Embryonic facial prominence (tissue), 1 donor: ENCODE measurements around the gene UQCRH.

Experiments used
- DNase-seq: peaks from one replicate; pipeline ENCODE4 v3.0.0-alpha.2; 2016; ENCODE audit errors: extremely low spot score

UQCRH gene

DNA sequence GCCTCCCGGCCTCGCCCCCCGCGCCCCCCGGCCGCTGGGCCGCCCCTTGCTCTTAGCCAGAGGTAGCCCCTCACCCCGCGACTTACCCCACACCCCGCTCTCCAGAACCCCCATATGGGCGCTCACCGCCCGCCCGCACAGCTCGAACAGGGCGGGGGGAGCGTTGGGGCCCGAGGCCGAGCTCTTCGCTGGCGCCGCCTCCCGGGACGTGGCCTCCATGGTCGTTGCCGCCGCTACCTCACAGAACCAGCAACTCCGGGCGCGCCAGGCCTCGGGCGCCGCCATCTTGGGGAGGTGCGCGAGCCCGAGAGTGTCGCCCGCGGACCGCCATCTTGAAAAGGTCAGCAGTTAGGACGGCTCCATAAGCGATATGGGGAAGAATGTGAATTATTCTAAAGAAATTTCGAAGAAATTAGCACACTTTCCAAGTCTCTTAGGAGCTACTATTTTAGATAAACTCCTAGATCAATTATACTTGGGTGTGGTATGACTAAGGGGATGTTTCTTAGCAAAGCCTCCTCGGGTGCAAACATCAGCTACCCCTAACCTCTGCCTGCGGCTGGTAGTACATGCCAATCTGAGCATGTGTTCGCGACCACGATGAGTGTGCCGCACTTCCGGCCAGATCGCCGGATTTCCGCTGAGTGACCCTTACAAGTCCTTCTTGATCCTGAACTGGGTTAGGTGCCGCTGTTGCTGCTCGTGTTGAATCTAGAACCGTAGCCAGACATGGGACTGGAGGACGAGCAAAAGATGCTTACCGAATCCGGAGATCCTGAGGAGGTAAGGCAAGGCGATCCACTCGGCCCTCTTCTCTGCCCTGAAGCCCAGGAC, at the start of gene UQCRH, which contains the start of gene LRRC41:
TSS of gene UQCRH (plus strand) at position 661 of the 834 bp plus-strand sequence. CDS start at position 730, 69 bp downstream.
TSS of gene LRRC41 (minus strand) at position 579 of the 834 bp plus-strand sequence. CDS start at position 285, 294 bp downstream.
- DNase-seq: peak; percentile 91

DNA sequence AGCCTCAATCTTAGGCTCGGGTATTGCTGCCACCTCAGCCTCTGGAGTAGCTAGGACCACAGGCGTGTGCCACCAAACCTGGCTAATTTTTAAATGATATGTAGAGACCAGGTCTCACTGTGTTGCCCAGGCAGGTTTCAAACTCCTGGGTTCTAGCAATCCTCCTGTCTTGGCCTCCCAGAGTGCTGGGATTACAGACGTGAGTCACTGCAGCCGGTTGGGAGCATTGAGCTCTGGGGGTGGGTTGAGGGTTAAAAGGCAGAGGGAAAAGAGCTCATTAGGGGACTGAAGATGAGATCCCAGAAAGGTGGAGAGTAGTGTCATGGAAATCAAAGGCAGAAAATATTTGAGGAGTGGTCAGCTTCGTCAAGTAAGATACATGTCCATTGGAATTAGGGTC, 48.8 kb upstream of the UQCRH start:
- no peak for DNase-seq

DNA sequence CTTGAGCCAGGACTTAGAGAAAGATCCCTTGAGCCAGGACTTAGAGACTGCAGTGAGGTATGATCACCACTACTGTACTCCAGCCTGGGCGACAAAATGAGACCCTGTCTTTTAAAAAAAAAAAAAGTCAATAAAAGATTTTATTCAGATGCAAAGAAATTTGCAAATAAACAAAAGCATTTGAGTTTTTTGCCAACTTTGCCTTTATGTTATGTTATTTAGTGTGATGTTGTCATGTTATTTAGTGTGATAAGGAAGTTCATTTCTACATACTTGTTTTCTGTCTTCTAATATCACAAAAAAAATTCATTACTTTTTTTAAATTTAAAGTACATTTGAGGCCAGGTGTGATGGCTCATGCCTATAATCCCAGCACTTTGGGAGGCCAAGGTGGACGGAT, 47.0 kb upstream of the UQCRH start:
- DNase-seq: no peak

DNA sequence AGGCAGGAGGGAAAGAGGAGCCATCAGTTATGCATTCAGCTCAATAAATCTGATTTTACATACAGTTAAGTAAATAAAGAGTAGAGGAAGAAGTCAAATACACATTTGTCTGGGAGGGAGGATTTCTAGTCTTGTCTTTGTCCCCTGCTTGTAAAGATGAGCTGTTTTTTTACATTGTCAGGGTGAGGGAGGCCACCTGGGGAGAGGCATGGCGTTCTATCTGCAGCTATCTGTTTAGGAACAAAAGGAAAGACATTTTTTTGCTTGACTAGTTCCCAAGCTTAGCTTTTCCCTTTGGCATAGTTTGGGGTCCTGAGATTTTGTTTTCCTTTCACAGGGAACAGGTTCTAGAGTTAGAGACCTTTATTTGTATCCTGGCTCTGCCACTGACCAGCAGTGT, 41.0 kb upstream of the UQCRH start:
- DNase-seq: no peak

DNA sequence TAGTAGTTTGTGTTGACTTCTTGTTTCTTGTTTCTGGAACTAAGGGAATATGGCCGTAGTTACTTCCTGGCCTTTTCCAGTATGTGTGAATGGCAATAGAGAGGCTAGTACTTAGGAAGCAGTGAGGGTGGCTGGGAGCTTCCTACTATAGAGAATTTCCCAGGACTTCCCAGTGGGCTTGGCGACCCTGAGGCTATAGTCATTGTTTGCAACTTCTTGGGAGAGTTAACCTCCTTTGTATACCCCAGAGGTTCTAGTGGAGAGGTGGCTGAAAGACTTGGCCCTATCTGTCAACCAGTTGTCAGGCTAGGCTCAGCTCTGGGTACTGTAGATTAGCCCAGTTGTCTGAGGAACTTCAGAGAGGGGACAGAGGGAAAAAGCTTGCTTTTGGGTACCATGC, 40.4 kb upstream of the UQCRH start:
- no peak for DNase-seq

DNA sequence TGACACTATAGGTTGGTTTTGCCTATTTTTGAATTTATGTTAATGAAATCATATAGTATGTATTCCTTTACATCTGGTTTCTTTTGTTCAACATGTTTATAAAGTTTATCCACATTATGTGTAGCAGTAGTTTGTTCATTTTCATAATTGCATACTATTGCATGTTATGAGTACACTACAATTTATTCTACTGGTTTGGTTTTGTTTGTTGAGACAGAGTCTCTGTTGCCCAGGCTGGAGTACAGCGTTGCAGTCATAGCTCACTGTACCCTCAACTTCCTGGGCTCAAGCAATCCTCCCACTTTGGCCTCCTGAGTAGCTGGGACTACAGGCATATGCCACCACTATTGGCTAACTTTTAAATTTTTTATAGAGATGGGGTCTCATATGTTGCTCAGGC, 34.9 kb upstream of the UQCRH start:
- DNase-seq: no peak

DNA sequence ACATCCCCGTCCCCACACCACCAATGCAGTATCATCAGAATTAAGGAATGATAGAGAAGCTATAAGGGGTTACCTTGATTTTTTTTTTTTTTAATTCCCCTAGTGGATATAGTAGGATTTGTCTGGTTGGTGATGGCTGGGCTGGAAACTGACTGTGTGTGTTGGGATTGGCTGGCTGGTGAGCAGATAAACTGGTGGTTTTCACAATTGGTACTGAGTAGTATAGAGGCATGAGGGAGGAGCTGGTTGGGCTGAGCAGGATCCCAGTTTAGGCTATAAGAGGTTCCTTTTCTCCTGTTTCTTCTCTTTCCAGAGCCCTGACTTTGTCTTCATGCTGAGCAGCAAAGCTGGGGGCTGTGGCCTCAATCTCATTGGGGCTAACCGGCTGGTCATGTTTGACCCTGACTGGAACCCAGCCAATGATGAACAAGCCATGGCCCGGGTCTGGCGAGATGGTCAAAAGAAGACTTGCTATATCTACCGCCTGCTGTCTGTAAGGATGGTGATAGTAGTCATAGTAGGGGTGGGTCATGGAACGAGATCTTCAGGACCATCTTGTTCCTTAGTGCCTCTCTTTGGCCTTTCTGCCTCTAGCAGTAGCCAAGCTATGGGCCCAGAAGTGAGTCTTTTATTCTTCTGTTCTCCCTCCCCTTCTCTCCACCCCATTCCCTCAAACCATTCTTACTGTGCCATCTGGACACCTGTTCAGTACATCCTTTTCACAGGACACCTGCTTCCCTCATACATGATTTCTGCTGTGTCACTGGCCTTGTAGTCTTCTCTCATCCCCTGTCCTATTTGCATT, 29.1 kb upstream of the UQCRH start:
- DNase-seq: no peak

DNA sequence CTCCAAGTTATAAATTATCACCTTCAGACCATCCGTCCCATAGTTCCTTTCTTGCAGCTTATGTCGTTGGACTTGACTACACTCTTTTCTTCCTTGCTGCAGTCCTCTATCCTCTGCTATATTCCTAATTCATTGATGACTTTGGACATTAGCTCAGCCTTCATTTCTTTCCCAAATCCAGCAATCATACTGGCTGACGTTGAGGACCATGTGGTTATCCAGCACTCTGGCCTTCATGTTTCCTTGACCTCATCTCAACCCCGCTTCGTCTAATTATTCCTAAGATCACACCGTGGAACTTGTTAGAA, 28.5 kb upstream of the UQCRH start:
- DNase-seq: no peak

DNA sequence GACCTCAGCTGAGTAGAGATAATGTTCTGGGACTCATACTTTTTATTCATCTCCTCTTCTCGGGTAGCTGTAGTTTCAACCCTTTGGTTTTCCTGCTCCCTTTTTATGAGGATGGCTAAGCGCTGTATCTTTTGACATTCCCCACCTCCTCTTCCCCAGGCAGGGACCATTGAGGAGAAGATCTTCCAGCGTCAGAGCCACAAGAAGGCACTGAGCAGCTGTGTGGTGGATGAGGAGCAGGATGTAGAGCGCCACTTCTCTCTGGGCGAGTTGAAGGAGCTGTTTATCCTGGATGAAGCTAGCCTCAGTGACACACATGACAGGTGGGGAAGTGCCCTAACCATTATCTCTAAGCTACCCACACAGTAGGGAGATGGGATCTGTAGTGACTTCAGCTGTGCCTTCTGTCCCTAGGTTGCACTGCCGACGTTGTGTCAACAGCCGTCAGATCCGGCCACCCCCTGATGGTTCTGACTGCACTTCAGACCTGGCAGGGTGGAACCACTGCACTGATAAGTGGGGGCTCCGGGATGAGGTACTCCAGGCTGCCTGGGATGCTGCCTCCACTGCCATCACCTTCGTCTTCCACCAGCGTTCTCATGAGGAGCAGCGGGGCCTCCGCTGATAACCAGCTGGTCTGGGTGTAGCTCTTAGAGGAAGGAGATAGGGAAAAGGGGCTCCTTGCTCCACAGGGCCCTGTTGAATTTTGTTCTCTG, 25.7 kb upstream of the UQCRH start:
- no peak for DNase-seq

DNA sequence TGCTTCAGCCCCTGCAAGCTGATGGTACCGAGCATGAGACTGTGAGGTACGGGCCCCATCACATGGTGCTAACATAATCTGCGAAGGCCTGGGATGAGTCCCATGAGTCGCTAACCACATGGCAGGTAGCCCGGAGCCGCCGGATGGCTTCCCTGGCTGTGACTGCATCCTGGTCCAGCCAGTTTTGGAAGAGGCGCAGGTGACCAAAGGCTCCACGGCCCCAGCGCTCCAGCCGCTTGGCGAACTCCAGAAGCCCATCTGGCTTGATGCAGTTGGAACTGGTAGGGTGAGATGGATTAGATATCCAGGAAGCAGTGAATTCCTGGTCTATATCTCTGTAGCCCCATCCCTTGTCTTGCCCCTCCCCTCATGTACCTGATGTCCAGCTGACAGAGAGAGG, 24.7 kb upstream of the UQCRH start:
- DNase-seq: no peak

DNA sequence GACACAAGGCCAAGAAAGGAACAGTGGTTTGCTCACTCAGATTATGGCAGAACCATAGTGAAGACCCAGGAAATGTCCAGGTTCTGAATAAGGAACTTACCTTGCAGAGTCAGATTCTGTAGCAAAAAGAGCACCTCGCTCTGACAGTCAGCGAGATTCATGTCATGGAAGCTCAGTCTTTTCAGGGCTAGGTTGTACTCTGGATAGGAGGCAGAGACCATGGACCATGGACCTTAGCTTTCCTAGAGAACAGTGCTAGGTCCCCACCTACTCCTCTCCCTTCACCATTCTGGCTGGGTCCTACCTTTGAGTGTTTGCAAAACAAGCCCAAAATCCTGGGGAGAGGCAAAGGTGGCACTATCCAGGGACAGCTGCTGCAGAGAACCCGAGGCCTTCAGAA, 23.4 kb upstream of the UQCRH start:
- no peak for DNase-seq

DNA sequence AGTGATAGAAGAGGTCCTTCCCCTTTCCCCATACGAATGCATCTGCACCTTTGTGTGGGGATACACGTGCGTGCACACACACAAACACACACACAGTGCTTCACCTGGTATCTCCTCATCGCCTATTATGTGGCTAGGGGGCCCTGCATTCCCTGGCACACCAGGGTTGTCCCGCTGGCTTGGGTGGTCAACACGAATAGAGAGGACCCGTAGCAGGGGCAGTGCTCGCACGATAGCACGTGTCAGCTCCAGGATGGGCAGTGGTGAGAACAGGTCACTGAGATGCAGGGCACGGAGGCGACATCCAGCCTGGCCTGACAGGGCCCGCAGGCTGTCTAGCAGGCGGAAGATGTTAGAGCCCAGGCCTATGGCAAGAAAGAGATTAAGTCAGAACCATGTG, 22.5 kb upstream of the UQCRH start:
- no peak for DNase-seq

DNA sequence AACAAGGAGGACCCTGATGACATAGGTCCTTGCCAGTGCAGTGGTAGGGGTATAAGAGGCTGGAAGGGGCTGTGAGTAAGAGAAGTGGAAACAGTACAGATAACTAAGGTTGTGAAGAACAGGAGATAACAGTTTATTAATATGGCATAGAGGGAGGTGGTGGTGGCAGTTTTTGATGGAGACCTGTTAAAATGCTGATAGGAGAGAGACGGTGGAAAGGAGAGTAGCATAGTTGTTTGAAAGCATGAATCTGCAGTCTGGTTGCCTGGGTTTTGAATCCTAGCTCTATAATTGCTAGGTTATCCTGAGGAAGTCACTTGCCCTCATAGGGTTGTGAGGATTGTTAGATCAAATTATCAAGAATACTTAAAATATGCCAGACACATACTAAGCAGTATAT, 19.4 kb upstream of the UQCRH start:
- DNase-seq: no peak

DNA sequence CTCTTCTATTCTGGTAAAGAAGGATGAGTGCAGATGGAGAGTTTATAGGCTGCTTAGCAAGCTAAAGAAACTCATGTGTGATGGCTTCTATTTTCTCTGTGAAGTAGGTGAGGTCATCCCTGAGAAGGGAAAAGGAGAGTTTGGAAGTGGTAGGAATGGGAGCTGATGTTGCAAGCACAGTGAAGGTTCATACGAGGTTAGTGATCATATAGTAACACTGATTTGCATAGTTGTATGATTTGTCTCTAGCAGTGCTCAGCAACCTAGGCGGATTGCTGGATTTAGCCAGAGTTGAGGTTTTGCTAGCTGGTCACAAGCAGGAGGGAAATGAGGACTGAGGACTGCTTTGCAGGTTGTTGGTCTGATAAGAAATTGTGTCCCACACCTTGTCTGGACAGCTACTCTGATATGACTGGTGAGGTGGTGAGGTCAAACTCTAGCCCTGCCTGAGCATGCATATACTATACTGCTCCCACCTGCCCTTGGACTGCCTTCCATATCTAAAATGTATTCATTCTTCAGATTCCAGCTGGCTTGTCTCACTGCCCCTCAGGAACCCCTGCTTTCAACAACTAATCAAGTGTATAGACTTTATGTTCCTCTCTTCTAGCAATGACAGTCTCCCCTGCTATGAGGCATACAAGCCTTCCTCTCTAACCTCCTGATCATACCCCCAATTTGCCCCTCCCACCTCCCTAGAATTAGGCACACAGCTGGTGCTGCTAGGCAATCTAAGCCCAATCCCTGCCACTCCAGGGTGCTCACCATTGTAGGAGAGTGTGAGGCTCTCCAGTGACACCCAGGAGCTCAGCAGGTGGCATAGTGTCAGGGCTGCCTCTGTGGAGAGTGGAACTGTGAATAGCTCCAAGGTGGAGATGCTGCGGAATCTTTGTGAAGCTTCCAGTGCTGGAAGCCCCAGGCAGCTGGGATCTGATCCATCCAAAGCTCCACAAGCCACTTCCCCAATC, 18.6 kb upstream of the UQCRH start:
- DNase-seq: no peak

DNA sequence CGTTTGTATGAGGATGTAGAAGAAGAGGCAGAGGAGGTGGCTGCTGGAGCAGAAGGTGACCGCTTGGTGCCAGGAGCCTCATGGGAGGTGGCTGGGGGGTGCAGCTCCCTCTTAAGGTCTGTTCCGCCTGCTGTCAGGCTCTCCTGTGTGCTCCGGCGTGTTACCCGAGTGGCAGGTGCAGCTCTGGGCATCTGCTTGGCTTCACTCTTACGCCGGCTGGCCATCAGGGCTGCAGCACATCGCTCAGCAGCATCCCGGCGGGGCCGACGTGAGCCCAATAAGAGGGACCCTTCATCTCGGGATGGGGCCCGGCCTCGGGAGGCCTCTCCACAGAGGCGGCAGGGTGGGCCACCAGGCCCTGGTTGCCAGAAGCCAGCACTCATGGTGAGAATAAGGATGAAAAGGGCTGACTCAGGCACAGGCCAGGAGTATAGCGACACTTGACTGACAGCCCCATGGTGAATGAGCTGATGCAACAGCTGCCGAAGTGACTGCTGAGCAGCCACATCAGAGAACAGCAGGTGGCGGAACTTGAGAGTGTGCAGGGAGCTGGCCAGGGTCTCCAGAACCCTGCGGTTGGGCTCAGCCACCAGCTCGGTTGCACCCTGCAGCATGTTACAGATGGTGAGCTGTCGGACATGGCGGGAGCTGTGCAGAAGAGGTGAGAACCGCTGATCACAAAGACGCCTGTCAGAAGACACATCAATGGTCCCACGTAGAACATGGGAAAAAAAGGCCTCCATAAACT, 17.6 kb upstream of the UQCRH start:
- no peak for DNase-seq

DNA sequence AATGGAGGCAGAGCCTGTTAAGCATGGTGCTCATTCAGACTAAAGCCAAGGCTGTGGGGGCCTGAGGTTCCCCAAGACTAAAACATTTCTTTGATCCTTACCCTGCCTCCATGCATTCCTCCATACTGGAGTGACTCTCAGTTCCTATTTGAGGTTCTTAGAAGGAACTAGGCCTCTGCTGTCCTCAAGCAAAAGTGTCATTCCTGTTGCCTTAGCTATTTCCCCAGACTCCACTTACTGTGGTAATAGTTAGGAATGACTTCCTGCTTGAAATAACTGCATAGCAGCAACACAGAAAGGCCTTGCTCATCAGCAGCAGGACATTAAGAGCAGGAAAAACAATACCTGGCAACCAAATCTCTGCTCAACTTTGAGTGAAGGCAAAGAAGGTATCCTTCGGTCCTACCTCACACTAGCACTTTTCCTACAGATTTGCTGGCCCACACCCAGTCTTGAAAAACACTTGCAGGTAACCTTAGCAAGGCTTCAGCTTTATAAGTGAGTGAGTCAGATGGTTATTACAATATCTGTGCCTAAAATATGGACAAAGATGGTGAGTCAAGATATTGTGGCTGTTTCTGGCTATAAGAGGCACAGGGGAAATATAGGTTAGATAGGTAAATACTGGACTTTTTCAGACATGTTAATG, 14.9 kb upstream of the UQCRH start:
- no peak for DNase-seq

DNA sequence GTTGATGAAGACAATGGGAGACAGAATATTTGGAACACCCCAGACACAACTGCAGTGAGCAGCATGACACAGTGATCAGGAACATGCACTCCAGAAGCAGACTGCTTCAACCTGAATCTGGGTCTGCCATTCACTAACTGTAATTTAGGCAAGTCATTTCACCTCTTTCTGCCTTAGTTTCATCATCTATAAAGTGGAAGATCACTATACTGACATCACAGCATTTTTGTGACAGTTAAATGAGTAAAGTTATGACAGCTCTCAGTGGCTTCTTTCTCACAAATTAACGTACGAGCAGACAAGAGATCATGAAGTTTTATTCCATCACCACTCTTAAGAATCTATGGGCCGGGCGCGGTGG, 14.4 kb upstream of the UQCRH start:
- DNase-seq: no peak

DNA sequence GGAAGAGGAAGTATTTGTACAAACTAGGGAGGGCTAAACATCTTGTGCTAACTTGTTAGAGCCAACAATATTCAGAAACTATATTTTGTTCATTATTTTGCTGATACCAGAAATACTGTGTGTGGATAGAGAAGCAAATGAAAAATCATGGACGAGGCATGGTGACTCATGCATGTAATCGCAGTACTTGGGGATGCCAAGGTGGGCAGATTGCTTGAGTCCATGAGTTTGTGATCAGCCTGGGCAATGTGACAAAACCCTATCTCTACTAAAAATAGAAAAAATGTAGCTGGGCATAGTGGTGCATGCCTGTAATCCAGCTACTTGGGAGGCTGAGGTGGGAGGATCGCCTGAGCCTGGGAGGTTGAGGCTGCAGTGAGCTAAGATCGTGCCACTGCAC, 13.5 kb upstream of the UQCRH start:
- no peak for DNase-seq

DNA sequence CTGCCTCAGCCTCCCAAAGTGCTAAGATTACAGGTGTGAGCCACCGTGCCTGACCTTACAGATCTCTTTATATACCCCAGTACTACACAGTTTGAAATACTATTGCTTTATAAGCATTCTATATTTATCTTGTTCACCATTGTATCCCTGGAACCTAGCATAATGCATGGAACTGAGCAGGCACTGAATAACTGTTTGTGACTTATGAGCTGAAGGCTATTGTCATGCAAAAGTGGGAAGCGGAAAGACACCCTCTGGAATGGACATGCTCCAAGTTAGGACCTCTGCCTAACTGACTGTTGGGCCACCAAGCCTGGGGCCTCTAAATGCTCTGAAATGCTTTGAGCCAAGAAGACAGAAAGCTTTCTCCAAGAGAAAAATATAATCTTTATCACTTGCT, 8.2 kb upstream of the UQCRH start:
- DNase-seq: no peak

DNA sequence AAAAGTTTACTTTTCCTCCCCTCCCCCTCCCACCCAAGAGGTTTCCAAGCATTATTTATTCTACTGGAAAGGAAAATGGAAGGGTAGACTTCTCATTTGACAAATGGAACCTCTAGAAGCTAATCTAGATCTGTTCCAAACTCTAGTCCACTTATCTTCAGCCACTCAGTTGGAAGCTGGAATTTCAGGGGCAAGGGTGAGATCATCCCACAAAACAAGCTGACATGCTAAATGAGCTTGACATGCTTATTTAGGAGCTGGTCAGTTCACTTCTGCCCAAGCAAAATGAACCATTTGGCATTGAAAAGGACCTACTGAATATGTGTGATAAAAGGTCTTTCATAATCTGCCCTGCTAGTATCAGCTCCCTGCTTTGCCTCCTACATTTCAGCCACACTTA, 5.1 kb upstream of the UQCRH start:
- DNase-seq: no peak
